ENCODE data around the gene BLACAT1. TPM values are rescaled to one million over a fixed set of nuclear protein-coding genes. Genes with fewer than 3 reads are reported as not detected.

BLACAT1 gene
- polyA plus RNA-seq, 1 of the 3 experiments (the other 2 are of a cell fraction) = not detected

GRCh38 chr1:205494115-205494514, 38.3 kb upstream of the BLACAT1 start:
- Histone ChIP-seq H3K9me2 (no peaks in the 10 kb centered on the region), H3K4me3 (ENCODE audit: low read depth in 2 of 2, low read length in 1 of 2) (no peak overlapping the region), H3F3A (replicated peaks; ENCODE audit: insufficient read depth) (no peaks in the 10 kb centered on the region), H3K27ac (ENCODE audit: low read depth in 2 of 2, low read length in 1 of 2) (no peak overlapping the region), H3K27me3 (ENCODE audit: insufficient read depth) (peaks cover 5% of the 10 kb centered on the region; the same call in 1 of the 2 replicates), H3K79me2 (ENCODE audit: insufficient read depth) (no peaks in the 10 kb centered on the region), H3K9ac (no peak overlapping the region), H3K4me1 (ENCODE audit: control insufficient read depth in 1 of 2, insufficient read depth in 2 of 2, low read depth in 1 of 2, low read length in 1 of 2) (peaks cover 20 to 21% of the 10 kb centered on the region in 2 experiments; a peak in 3 of 4 replicates), H4K20me1 (ENCODE audit: insufficient read depth) (no peaks in the 10 kb centered on the region), H3K36me3 (replicated peaks in 1 of 2; ENCODE audit: control insufficient read depth in 1 of 2, insufficient read depth in 2 of 2, low read length in 1 of 2) (no peaks in the 10 kb centered on the region), H3K4me2 (no peak overlapping the region), H3K9me3 (no peaks in the 10 kb centered on the region), H2AFZ (ENCODE audit: low read depth) (no peak overlapping the region)
- DNase-seq = no peak
- WGBS (ENCODE audit: low lambda C conversion rate) = 92% methylated on average over 4 of the region's 4 CpGs
- ChIA-PET CTCF (interaction anchor here (1.0 to 45.6 kb wide), 9 partner anchors 8 to 217 kb away, joined by 3 to 1333 read pairs (median 15); no protein-coding TSS in a partner anchor), POLR2A (no interaction called here)
- TF ChIP-seq RAD21 (IDR thresholded peaks at IDR 0.05; ENCODE audit: low read length) (peak; percentile 33), SIN3A (IDR thresholded peaks at IDR 0.05; ENCODE audit: borderline replicate concordance, low read depth, low read length) (no peak)

DNA sequence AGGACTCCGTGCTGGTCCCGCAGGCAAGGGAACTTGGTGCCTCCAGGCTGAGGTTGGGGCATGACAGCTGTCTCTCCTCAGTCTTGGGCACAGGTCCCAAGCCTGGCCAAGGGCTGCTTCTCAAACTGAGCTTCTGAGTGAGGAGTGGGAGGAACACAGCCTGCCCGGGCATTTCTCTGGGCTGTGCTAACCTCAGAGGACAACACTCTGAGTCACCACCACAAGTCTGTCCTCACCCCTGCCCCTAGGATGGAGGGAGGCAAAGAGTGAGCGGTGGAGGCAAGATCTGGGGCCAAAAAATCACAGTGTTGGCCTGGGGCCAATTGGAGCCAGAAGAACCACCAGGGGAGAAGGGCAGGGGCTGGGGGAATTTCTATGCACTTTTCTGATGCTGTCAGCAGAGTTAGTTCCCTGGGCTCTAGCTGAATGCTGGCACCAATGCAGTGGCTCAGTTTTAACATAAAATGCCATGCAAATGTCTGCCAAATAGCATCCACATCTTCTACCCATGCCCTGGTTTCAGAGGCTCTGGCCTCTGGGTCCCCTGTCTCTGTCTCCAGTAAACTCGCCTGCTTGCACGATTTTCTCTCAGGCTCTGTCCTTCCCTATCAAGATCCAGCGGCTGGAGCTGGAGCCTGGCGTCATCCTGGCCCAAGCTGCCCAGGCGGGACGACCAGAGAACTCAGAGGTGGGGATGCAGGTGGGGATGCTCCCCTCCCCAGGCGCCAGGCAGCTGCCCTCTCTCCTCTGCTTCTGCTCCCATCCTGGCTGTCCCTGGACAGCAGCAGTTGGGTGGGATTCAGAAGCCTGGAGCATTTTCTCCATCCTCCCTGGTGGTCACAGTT, 37.6 kb upstream of the BLACAT1 start:
- Histone ChIP-seq H3K36me3 (replicated peaks in 1 of 2; ENCODE audit: control insufficient read depth in 1 of 2, insufficient read depth in 2 of 2, low read length in 1 of 2) (no peaks in the 10 kb centered on the region), H3K9me2 (no peaks in the 10 kb centered on the region), H2AFZ (ENCODE audit: low read depth) (no peak overlapping the region), H3K27ac (ENCODE audit: low read depth in 2 of 2, low read length in 1 of 2) (0 out of 4 replicates have a peak overlapping the region, but pooled peaks of 1 of the 2 experiments have one; percentile 3), H3K79me2 (ENCODE audit: insufficient read depth) (no peaks in the 10 kb centered on the region), H3F3A (replicated peaks; ENCODE audit: insufficient read depth) (no peaks in the 10 kb centered on the region), H4K20me1 (ENCODE audit: insufficient read depth) (no peaks in the 10 kb centered on the region), H3K4me1 (ENCODE audit: control insufficient read depth in 1 of 2, insufficient read depth in 2 of 2, low read depth in 1 of 2, low read length in 1 of 2) (peaks cover 20 to 21% of the 10 kb centered on the region in 2 experiments; a peak in 3 of 4 replicates), H3K9ac (no peak overlapping the region), H3K9me3 (no peaks in the 10 kb centered on the region), H3K4me2 (peak overlapping the region; percentile 71), H3K27me3 (ENCODE audit: insufficient read depth) (peaks cover 5% of the 10 kb centered on the region; the same call in 1 of the 2 replicates), H3K4me3 (ENCODE audit: low read depth in 2 of 2, low read length in 1 of 2) (no peak overlapping the region)
- WGBS (ENCODE audit: low lambda C conversion rate) = 30% methylated on average over 8 of the region's 11 CpGs
- peak; percentile 57 for DNase-seq
- ChIA-PET CTCF (interaction anchor here (1.0 to 45.6 kb wide), 10 partner anchors 7 to 217 kb away, joined by 3 to 1333 read pairs (median 10); no protein-coding TSS in a partner anchor), POLR2A (no interaction called here)
- no peak for TF ChIP-seq CHD2 (IDR thresholded peaks at IDR 0.05; ENCODE audit: low read length, partially characterized antibody)
- TF ChIP-seq GABPA (IDR thresholded peaks at IDR 0.05; ENCODE audit: low read depth) = no peak
- TF ChIP-seq, protein P1, sequence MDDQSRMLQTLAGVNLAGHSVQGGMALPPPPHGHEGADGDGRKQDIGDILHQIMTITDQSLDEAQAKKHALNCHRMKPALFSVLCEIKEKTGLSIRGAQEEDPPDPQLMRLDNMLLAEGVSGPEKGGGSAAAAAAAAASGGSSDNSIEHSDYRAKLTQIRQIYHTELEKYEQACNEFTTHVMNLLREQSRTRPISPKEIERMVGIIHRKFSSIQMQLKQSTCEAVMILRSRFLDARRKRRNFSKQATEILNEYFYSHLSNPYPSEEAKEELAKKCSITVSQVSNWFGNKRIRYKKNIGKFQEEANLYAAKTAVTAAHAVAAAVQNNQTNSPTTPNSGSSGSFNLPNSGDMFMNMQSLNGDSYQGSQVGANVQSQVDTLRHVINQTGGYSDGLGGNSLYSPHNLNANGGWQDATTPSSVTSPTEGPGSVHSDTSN (IDR thresholded peaks at IDR 0.05) = peak; percentile 52
- TF ChIP-seq, protein P2, sequence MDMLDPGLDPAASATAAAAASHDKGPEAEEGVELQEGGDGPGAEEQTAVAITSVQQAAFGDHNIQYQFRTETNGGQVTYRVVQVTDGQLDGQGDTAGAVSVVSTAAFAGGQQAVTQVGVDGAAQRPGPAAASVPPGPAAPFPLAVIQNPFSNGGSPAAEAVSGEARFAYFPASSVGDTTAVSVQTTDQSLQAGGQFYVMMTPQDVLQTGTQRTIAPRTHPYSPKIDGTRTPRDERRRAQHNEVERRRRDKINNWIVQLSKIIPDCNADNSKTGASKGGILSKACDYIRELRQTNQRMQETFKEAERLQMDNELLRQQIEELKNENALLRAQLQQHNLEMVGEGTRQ (IDR thresholded peaks at IDR 0.05; ENCODE audit: borderline replicate concordance, low read depth, low read length) = no peak
- no peak for TF ChIP-seq USF1 (IDR thresholded peaks at IDR 0.05; ENCODE audit: borderline replicate concordance, low read depth)
- TF ChIP-seq RFX5 (IDR thresholded peaks at IDR 0.05; ENCODE audit: low read length) = no peak
- TF ChIP-seq MXI1 (IDR thresholded peaks at IDR 0.05; ENCODE audit: low read depth, low read length) = no peak
- TF ChIP-seq RXRA (IDR thresholded peaks at IDR 0.05; ENCODE audit: borderline replicate concordance, low read depth) = peak; percentile 54; the same call in 1 of the 2 replicates
- peak; percentile 82 for TF ChIP-seq FOSL2 (IDR thresholded peaks at IDR 0.05; ENCODE audit: borderline replicate concordance, low read depth)
- TF ChIP-seq NFIC (IDR thresholded peaks at IDR 0.05; ENCODE audit: borderline replicate concordance) = peak; percentile 97
- TF ChIP-seq GATA2 (CRISPR knock-in tag; IDR thresholded peaks at IDR 0.05) = no peak
- peak; percentile 77 for TF ChIP-seq TCF12 (IDR thresholded peaks at IDR 0.05)
- peak; percentile 79 for TF ChIP-seq JUND (IDR thresholded peaks at IDR 0.05)
- TF ChIP-seq REST (IDR thresholded peaks at IDR 0.05; ENCODE audit: low read depth, low read length) = no peak
- TF ChIP-seq TEAD4 (IDR thresholded peaks at IDR 0.05; ENCODE audit: borderline replicate concordance, insufficient read depth) = 0 out of 2 replicates have a peak, but pooled peaks have one; percentile 23
- TF ChIP-seq, protein P3, sequence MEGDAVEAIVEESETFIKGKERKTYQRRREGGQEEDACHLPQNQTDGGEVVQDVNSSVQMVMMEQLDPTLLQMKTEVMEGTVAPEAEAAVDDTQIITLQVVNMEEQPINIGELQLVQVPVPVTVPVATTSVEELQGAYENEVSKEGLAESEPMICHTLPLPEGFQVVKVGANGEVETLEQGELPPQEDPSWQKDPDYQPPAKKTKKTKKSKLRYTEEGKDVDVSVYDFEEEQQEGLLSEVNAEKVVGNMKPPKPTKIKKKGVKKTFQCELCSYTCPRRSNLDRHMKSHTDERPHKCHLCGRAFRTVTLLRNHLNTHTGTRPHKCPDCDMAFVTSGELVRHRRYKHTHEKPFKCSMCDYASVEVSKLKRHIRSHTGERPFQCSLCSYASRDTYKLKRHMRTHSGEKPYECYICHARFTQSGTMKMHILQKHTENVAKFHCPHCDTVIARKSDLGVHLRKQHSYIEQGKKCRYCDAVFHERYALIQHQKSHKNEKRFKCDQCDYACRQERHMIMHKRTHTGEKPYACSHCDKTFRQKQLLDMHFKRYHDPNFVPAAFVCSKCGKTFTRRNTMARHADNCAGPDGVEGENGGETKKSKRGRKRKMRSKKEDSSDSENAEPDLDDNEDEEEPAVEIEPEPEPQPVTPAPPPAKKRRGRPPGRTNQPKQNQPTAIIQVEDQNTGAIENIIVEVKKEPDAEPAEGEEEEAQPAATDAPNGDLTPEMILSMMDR (IDR thresholded peaks at IDR 0.05) = no peak
